Trophoblast cell (in vitro differentiated cells and primary cell): ENCODE results near the gene IGFBPL1.

Source experiments
- DNase-seq, 2 donors: peaks; one replicate each; pipeline ENCODE4 v3.0.0-alpha.2; 2016
- H2AFZ ChIP-seq: 2 replicates; pipeline ENCODE4 v1.6.1; 2013; ENCODE audit warnings: low read length, moderate library complexity, mild to moderate bottlenecking; ENCODE audit not compliant: insufficient read depth, poor library complexity
- H2AK5ac ChIP-seq: 2 replicates; pipeline ENCODE4 v1.6.1; 2013; ENCODE audit warnings: mild to moderate bottlenecking, low read length
- H2BK120ac ChIP-seq: 2 replicates; pipeline ENCODE4 v1.6.1; 2013; ENCODE audit warnings: low read length, mild to moderate bottlenecking, moderate library complexity; ENCODE audit not compliant: insufficient read depth, poor library complexity
- H2BK12ac ChIP-seq: 2 replicates; pipeline ENCODE4 v1.6.1; 2013; ENCODE audit warnings: mild to moderate bottlenecking, low read length, moderate library complexity
- H2BK5ac ChIP-seq: 2 replicates; pipeline ENCODE4 v1.6.1; 2013; ENCODE audit warnings: low read length, low read depth, moderate library complexity, mild to moderate bottlenecking; ENCODE audit not compliant: poor library complexity
- H3K14ac ChIP-seq: 2 replicates; pipeline ENCODE4 v1.6.1; 2013; ENCODE audit warnings: mild to moderate bottlenecking, low read length
- H3K18ac ChIP-seq: 2 replicates; pipeline ENCODE4 v1.6.1; 2013; ENCODE audit warnings: mild to moderate bottlenecking, low read length
- H3K23ac ChIP-seq: 2 replicates; pipeline ENCODE4 v1.6.1; 2013; ENCODE audit warnings: low read length
- H3K27ac ChIP-seq: 2 replicates; pipeline ENCODE4 v1.5.1; 2013; ENCODE audit warnings: low read depth, mild to moderate bottlenecking, inconsistent platforms, low read length, moderate library complexity
- H3K27me3 ChIP-seq: 2 replicates; pipeline ENCODE4 v1.6.1; 2013; ENCODE audit warnings: inconsistent platforms, mild to moderate bottlenecking, low read length, moderate library complexity; ENCODE audit not compliant: insufficient read depth
- H3K36me3 ChIP-seq, 2 experiments: 1 replicate in 1 of 2; 2 replicates in 1 of 2; pipeline ENCODE4 v1.6.1; 2013; ENCODE audit warnings: low read length in 2 of 2, mild to moderate bottlenecking in 2 of 2, moderate library complexity in 1 of 2; ENCODE audit not compliant: insufficient read depth in 2 of 2, control insufficient read depth in 1 of 2
- H3K4ac ChIP-seq: 2 replicates; pipeline ENCODE4 v1.6.1; 2013; ENCODE audit warnings: low read depth, mild to moderate bottlenecking, low read length, moderate library complexity
- H3K4me1 ChIP-seq, 2 experiments: 1 replicate in 1 of 2; 2 replicates in 1 of 2; pipeline ENCODE4 v1.6.1; 2013; ENCODE audit warnings: low read length in 2 of 2, mild to moderate bottlenecking in 2 of 2, moderate library complexity in 1 of 2; ENCODE audit not compliant: insufficient read depth in 2 of 2, control insufficient read depth in 1 of 2
- H3K4me2 ChIP-seq: 2 replicates; pipeline ENCODE4 v1.6.1; 2013; ENCODE audit warnings: inconsistent platforms, mild to moderate bottlenecking, low read length, moderate library complexity
- H3K4me3 ChIP-seq: 2 replicates; pipeline ENCODE4 v1.5.1; 2013; ENCODE audit warnings: mild to moderate bottlenecking, low read depth, low read length, inconsistent platforms
- H3K79me1 ChIP-seq: one replicate; pipeline ENCODE4 v1.6.1; 2013; ENCODE audit warnings: low read length
- H3K79me2 ChIP-seq: 2 replicates; pipeline ENCODE4 v1.6.1; 2013; ENCODE audit warnings: low read length, mild to moderate bottlenecking; ENCODE audit not compliant: control insufficient read depth, insufficient read depth, poor library complexity
- H3K9ac ChIP-seq: 2 replicates; pipeline ENCODE4 v1.6.1; 2013; ENCODE audit warnings: mild to moderate bottlenecking, low read length
- H3K9me3 ChIP-seq: 2 replicates; pipeline ENCODE4 v1.6.1; 2013; ENCODE audit warnings: low read depth, mild to moderate bottlenecking, control low read depth, inconsistent platforms, low read length; ENCODE audit not compliant: insufficient read depth
- H4K12ac ChIP-seq: 2 replicates; pipeline ENCODE4 v1.6.1; 2013; ENCODE audit warnings: low read depth, mild to moderate bottlenecking, low read length, moderate library complexity
- H4K8ac ChIP-seq: 2 replicates; pipeline ENCODE4 v1.6.1; 2013; ENCODE audit warnings: low read depth, mild to moderate bottlenecking, low read length, moderate library complexity
- H4K91ac ChIP-seq: one replicate; pipeline ENCODE4 v1.6.1; 2013; ENCODE audit warnings: low read depth, mild to moderate bottlenecking, low read length, moderate library complexity
- WGBS: extraction: QIAGEN DNeasy Blood & Tissue Kit; methylation state at CpG from one replicate; pipeline ENCODE4 v1.1.7; 2013; ENCODE audit warnings: missing lambda C conversion rate; ENCODE audit not compliant: insufficient read length, insufficient coverage; ENCODE audit errors: extremely low coverage; 5-methylcytosine and 5-hydroxymethylcytosine counted together

IGFBPL1 gene

GRCh38 chr9:38363589-38363925 lies 60.7 kb downstream of the IGFBPL1 start:
- no peak overlapping the region for H3K27ac ChIP-seq
- no peak overlapping the region for H3K9ac ChIP-seq
- no peaks in the 10 kb centered on the region for H3K27me3 ChIP-seq
- H3K4me2 ChIP-seq: no peak overlapping the region
- no CpG with 5 or more reads among the region's 5 CpGs for WGBS
- H3K79me1 ChIP-seq: no peaks in the 10 kb centered on the region
- no peaks in the 10 kb centered on the region for H3K79me2 ChIP-seq
- no peak overlapping the region for H4K91ac ChIP-seq
- no peak overlapping the region for H4K12ac ChIP-seq
- no peak overlapping the region for H3K23ac ChIP-seq
- H2BK12ac ChIP-seq: no peak overlapping the region
- no peak overlapping the region for H3K18ac ChIP-seq
- H2AK5ac ChIP-seq: no peak overlapping the region
- no peak overlapping the region for H2BK5ac ChIP-seq
- H2BK120ac ChIP-seq: no peak overlapping the region
- peaks cover 0 to 6% of the 10 kb centered on the region in 2 experiments for H3K4me1 ChIP-seq
- H4K8ac ChIP-seq: no peak overlapping the region
- H3K4ac ChIP-seq: no peak overlapping the region
- no peak overlapping the region for H2AFZ ChIP-seq
- H3K14ac ChIP-seq: no peak overlapping the region
- no peak for DNase-seq
- H3K4me3 ChIP-seq: no peak overlapping the region
- no peaks in the 10 kb centered on the region for H3K9me3 ChIP-seq
- no peaks in the 10 kb centered on the region for H3K36me3 ChIP-seq

GRCh38 chr9:38362852-38363588 lies 61.2 kb downstream of the IGFBPL1 start:
- H3K18ac ChIP-seq: no peak overlapping the region
- no peak overlapping the region for H2AFZ ChIP-seq
- peak; percentile 23 to 79 for DNase-seq
- no peak overlapping the region for H2BK12ac ChIP-seq
- H4K91ac ChIP-seq: no peak overlapping the region
- H3K79me1 ChIP-seq: no peaks in the 10 kb centered on the region
- H3K79me2 ChIP-seq: no peaks in the 10 kb centered on the region
- no peak overlapping the region for H3K4me2 ChIP-seq
- no peaks in the 10 kb centered on the region for H3K36me3 ChIP-seq
- WGBS: no CpG with 5 or more reads among the region's 21 CpGs
- peaks cover 0 to 6% of the 10 kb centered on the region in 2 experiments for H3K4me1 ChIP-seq
- no peak overlapping the region for H3K9ac ChIP-seq
- H2BK120ac ChIP-seq: no peak overlapping the region
- no peak overlapping the region for H3K14ac ChIP-seq
- no peak overlapping the region for H3K4me3 ChIP-seq
- H2AK5ac ChIP-seq: no peak overlapping the region
- no peak overlapping the region for H3K23ac ChIP-seq
- no peak overlapping the region for H3K4ac ChIP-seq
- H3K9me3 ChIP-seq: no peaks in the 10 kb centered on the region
- no peak overlapping the region for H3K27ac ChIP-seq
- H3K27me3 ChIP-seq: no peaks in the 10 kb centered on the region
- H4K8ac ChIP-seq: no peak overlapping the region
- no peak overlapping the region for H2BK5ac ChIP-seq
- H4K12ac ChIP-seq: no peak overlapping the region

GRCh38 chr9:38361473-38361850 lies 62.8 kb downstream of the IGFBPL1 start:
- Histone ChIP-seq H4K91ac (no peak overlapping the region), H2AFZ (no peak overlapping the region), H3K4me2 (no peak overlapping the region), H3K27ac (no peak overlapping the region), H4K8ac (no peak overlapping the region), H2AK5ac (no peak overlapping the region), H3K18ac (no peak overlapping the region), H3K79me1 (no peaks in the 10 kb centered on the region), H3K79me2 (no peaks in the 10 kb centered on the region), H3K23ac (no peak overlapping the region), H2BK120ac (no peak overlapping the region), H3K4me3 (no peak overlapping the region), H2BK5ac (no peak overlapping the region), H3K9ac (no peak overlapping the region), H3K36me3 (no peaks in the 10 kb centered on the region), H3K4me1 (peaks cover 0 to 6% of the 10 kb centered on the region in 2 experiments), H3K27me3 (no peaks in the 10 kb centered on the region), H3K4ac (no peak overlapping the region), H2BK12ac (no peak overlapping the region), H4K12ac (no peak overlapping the region), H3K14ac (no peak overlapping the region), H3K9me3 (no peaks in the 10 kb centered on the region)
- WGBS: no CpG with 5 or more reads among the region's 6 CpGs
- no peak for DNase-seq

- Histone ChIP-seq H3K9me3 (no peaks in the 10 kb centered on the region), H3K23ac (no peak overlapping the region), H4K12ac (no peak overlapping the region), H2AK5ac (no peak overlapping the region), H3K4me3 (no peak overlapping the region), H2BK5ac (no peak overlapping the region), H2BK12ac (no peak overlapping the region), H3K36me3 (no peaks in the 10 kb centered on the region), H3K27ac (no peak overlapping the region), H3K4me2 (no peak overlapping the region), H4K91ac (no peak overlapping the region), H4K8ac (no peak overlapping the region), H3K4me1 (peaks cover 0 to 6% of the 10 kb centered on the region in 2 experiments), H3K79me2 (no peaks in the 10 kb centered on the region), H3K14ac (no peak overlapping the region), H2BK120ac (no peak overlapping the region), H3K4ac (no peak overlapping the region), H3K79me1 (no peaks in the 10 kb centered on the region), H3K27me3 (no peaks in the 10 kb centered on the region), H3K9ac (no peak overlapping the region), H2AFZ (no peak overlapping the region), H3K18ac (no peak overlapping the region)
- WGBS: no CpG with 5 or more reads among the region's 7 CpGs
- peak in 1 of 2 donors; percentile 57 for DNase-seq
Observed at GRCh38 chr9:38360839-38361472, 63.3 kb downstream of the IGFBPL1 start.
